ENCODE measurements around the gene NOVA2. TPM values are rescaled to one million over a fixed set of nuclear protein-coding genes. Genes with fewer than 3 reads are reported as not detected.
A peak's percentile ranks its signal among the peaks of the same experiment; 100 is the strongest.

The NOVA2 gene
- total and polyA plus RNA-seq, 2 of the 8 experiments (the other 6 are each of a cell fraction or from before 2014, with no cell fraction given), result 3.2 to 24.6 TPM

- TF ChIP-seq HDAC2 (IDR thresholded peaks at IDR 0.05; ENCODE audit: borderline replicate concordance in 1 of 2, low read depth in 2 of 2, low read length in 2 of 2) (no peak; a peak in 1 of 4 replicates), EZH2 (IDR thresholded peaks at IDR 0.05; ENCODE audit: low read depth, low read length, severe bottlenecking) (no peak), USF2 (IDR thresholded peaks at IDR 0.05; ENCODE audit: low read length) (no peak), TCF12 (IDR thresholded peaks at IDR 0.05; ENCODE audit: low read depth, low read length) (no peak), KDM5A (IDR thresholded peaks at IDR 0.05; ENCODE audit: low read length) (no peak), SP4 (IDR thresholded peaks at IDR 0.05; ENCODE audit: low read length) (peak; percentile 92; the same call in 1 of the 2 replicates), HDAC6 (IDR thresholded peaks at IDR 0.05; ENCODE audit: low read depth, low read length) (no peak), RBBP5 (IDR thresholded peaks at IDR 0.05; ENCODE audit: borderline replicate concordance, low read depth, low read length) (no peak), CHD2 (IDR thresholded peaks at IDR 0.05; ENCODE audit: low read length) (no peak), RFX5 (IDR thresholded peaks at IDR 0.05; ENCODE audit: borderline replicate concordance, low read depth, low read length) (no peak), BCL11A (IDR thresholded peaks at IDR 0.05; ENCODE audit: low read depth in 2 of 2, low read length in 2 of 2) (no peak), PHF8 (conservative IDR thresholded peaks at IDR 0.05; ENCODE audit: low read depth, low read length) (peak; percentile 59), BACH1 (IDR thresholded peaks at IDR 0.05; ENCODE audit: low read length) (no peak), TAF1 (IDR thresholded peaks at IDR 0.05; ENCODE audit: low read depth, low read length) (peak; percentile 49; the same call in 1 of the 2 replicates), JUN (IDR thresholded peaks at IDR 0.05; ENCODE audit: low read depth, low read length) (no peak), RAD21 (IDR thresholded peaks at IDR 0.05 in 1 of 2, conservative IDR thresholded peaks at IDR 0.05 in 1 of 2; ENCODE audit: low read depth in 2 of 2, low read length in 2 of 2) (no peak), SRF (IDR thresholded peaks at IDR 0.05; ENCODE audit: low read depth, low read length) (no peak), CBX5 (IDR thresholded peaks at IDR 0.05; ENCODE audit: low read depth, low read length) (no peak), MAX (IDR thresholded peaks at IDR 0.05) (peak; percentile 59), CREB1 (IDR thresholded peaks at IDR 0.05) (no peak)
Measured at GRCh38 chr19:45902651-45903625, 70.7 kb downstream of the NOVA2 start (continued).
